Activated CD8-positive, alpha-beta T cell treated with anti-CD3 and anti-CD28 coated beads for 36 hours (primary cell): ENCODE results near the gene KLHL28. TPM values are rescaled to one million over a fixed set of nuclear protein-coding genes. Genes with fewer than 3 reads are reported as not detected.
A peak's percentile ranks its signal among the peaks of the same experiment; 100 is the strongest.

Source experiments
- ATAC-seq: fragments of 200-7000 bp; cut with Tn5 transposase; one replicate; pipeline ENCODE4 v1.10.0; 2021; ENCODE audit warnings: mild to moderate bottlenecking, moderate library complexity
- CTCF ChIA-PET: fragments of 350-600 bp; sonication (Branson Sonifier 250); formaldehyde crosslinking; loops from one replicate; lab custom pipeline; 2021; ENCODE audit warnings: antibody characterized with exemption; lab: Charles Lee
- POLR2A ChIA-PET: fragments of 350-600 bp; sonication (Branson Sonifier 250); formaldehyde crosslinking; loops from one replicate; lab custom pipeline; 2021; ENCODE audit warnings: antibody characterized with exemption; lab: Charles Lee
- DNase-seq: peaks from one replicate; pipeline ENCODE4 v3.0.0-alpha.2; 2020
- H3K27ac Mint-ChIP-seq: one replicate; pipeline ENCODE4 v1.8.0; 2021; ENCODE audit warnings: mild to moderate bottlenecking, mixed read lengths
- H3K27me3 Mint-ChIP-seq: one replicate; pipeline ENCODE4 v1.8.0; 2021; ENCODE audit warnings: mixed read lengths
- H3K36me3 Mint-ChIP-seq: one replicate; pipeline ENCODE4 v1.8.0; 2021; ENCODE audit warnings: low read depth, mixed read lengths
- H3K4me1 Mint-ChIP-seq: one replicate; pipeline ENCODE4 v1.8.0; 2021; ENCODE audit warnings: low read depth, mixed read lengths
- H3K4me3 Mint-ChIP-seq: one replicate; pipeline ENCODE4 v1.8.0; 2021; ENCODE audit warnings: mild to moderate bottlenecking, moderate library complexity, mixed read lengths
- H3K9me3 Mint-ChIP-seq: one replicate; pipeline ENCODE4 v1.8.0; 2021; ENCODE audit warnings: mixed read lengths
- intact Hi-C: fragments of 100-400 bp; cut with micrococcal nuclease; formaldehyde crosslinking; loops from one replicate; pipeline ENCODE4 v1.10.0; 2022
- total RNA-seq, 2 experiments: library from RNA; stranded (reverse); gene quantifications; one replicate each; pipeline ENCODE4 v1.2.3, GENCODE V29; 2021
- TF ChIP-seq, protein P1 (sequence below): fragments of 200-600 bp; IDR thresholded peaks from one replicate; pipeline ENCODE4 v1.8.0; 2022; ENCODE audit warnings: antibody characterized with exemption, mild to moderate bottlenecking

Gene KLHL28
- total RNA-seq, 2 experiments from 2014 or later = 10.9 to 11.1 TPM

DNA sequence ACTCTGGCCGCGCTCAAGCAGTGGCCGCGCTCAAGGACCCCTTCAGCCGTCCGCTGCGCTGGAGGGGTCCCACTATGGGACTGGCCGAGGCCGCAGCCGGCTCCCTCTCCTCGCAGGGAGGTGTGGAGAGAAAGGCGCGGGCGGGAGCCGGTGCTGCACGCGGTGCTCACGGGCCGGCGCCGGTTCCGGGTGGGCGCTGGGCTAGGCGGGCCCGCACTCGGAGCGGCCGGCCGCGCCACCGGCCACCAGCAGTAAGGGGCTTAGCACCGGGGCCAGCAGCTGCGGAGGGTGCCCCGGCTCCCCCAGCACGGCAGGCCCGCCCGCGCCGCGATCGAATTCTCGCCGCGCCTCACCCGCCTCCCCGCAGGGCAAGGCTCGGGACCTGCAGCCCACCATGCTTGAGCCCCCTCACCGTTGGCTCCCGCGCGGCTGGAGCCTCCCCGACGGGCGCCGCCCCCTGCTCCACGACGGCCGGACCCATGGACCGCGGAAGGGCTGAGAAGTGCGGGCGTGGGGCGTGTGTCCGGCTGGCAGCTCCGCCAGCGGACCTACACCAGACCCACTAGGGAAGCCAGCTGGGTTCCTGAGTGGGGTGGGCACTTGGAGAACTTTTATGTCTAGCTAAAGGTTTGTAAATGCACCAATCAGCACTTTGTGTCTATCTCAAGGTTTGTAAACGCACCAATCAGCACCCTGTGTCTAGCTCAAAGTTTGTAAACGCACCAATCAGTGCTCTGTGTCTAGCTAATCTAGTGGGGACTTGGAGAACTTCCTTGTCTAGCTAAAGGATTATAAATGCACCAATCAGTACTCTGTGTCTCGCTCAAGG is 49.5 kb downstream of the KLHL28 start:
- intact Hi-C loops = no loop called here
- ChIA-PET POLR2A (interaction anchor here (0.7 to 1.1 kb wide), 2 partner anchors 9 to 32 kb away, joined by 3 read pairs; no protein-coding TSS in a partner anchor), CTCF (interaction anchor here (0.6 to 2.2 kb wide), 3 partner anchors 30 to 357 kb away, joined by 4 to 14 read pairs (median 4); no protein-coding TSS in a partner anchor)
- H3K4me1 Mint-ChIP-seq = peaks cover 6% of the 10 kb centered on the region
- TF ChIP-seq, protein P1, sequence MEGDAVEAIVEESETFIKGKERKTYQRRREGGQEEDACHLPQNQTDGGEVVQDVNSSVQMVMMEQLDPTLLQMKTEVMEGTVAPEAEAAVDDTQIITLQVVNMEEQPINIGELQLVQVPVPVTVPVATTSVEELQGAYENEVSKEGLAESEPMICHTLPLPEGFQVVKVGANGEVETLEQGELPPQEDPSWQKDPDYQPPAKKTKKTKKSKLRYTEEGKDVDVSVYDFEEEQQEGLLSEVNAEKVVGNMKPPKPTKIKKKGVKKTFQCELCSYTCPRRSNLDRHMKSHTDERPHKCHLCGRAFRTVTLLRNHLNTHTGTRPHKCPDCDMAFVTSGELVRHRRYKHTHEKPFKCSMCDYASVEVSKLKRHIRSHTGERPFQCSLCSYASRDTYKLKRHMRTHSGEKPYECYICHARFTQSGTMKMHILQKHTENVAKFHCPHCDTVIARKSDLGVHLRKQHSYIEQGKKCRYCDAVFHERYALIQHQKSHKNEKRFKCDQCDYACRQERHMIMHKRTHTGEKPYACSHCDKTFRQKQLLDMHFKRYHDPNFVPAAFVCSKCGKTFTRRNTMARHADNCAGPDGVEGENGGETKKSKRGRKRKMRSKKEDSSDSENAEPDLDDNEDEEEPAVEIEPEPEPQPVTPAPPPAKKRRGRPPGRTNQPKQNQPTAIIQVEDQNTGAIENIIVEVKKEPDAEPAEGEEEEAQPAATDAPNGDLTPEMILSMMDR = no peak
- peak overlapping the region; percentile 21 for H3K4me3 Mint-ChIP-seq
- H3K36me3 Mint-ChIP-seq = peaks cover 5% of the 10 kb centered on the region
- no peak for DNase-seq
- H3K9me3 Mint-ChIP-seq = peaks cover 5% of the 10 kb centered on the region
- H3K27ac Mint-ChIP-seq = no peak overlapping the region
- H3K27me3 Mint-ChIP-seq = peaks cover 26% of the 10 kb centered on the region
- peak; percentile 42 for ATAC-seq

DNA sequence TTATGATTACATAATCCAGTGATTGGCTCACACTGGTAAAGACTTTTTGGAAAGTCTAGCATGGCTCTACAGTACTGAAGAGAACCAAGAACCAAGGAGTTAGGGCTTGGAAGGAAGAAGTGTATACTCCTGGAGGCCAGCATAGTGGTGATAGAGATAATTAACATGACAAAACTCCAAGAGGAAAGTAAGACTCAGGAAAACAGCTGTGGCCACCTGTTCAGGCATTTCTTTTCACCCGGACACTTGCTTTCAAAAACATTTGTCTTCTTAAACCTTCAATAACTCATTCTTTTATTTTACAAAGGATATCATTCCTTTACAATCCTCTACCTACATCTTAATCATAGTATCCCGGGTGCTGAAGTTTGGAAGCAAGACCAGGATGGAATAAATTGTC is 50.9 kb downstream of the KLHL28 start:
- DNase-seq = no peak
- peaks cover 26% of the 10 kb centered on the region for H3K27me3 Mint-ChIP-seq
- H3K27ac Mint-ChIP-seq = no peak overlapping the region
- ATAC-seq = no peak
- H3K4me1 Mint-ChIP-seq = peaks cover 6% of the 10 kb centered on the region
- peaks cover 5% of the 10 kb centered on the region for H3K9me3 Mint-ChIP-seq
- H3K36me3 Mint-ChIP-seq = peaks cover 5% of the 10 kb centered on the region
- ChIA-PET POLR2A (interaction anchor here (0.6 kb wide), 1 partner anchor 172 kb away, joined by 4 read pairs; no protein-coding TSS in a partner anchor), CTCF (no interaction called here)
- intact Hi-C loops = no loop called here
- H3K4me3 Mint-ChIP-seq = no peak overlapping the region
- TF ChIP-seq, protein P1 = no peak

DNA sequence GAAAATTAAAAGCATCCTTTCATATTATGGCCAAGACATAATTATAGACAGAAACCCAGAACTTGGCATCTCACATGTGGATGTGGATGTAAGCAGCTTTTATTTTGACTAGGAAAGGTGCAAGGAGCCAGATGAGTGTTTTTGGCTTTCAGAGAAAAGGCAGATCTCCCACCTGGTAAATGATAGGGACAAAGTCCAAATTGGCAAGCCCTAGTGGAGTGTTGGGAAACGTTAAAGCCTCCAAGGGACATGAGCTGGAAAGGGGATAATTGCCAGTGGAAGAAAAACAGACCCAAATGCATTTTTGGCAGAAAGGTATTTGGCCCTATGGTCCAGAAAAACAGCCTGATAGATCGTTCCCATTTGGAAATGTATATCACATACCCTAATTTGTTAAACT is 60.1 kb downstream of the KLHL28 start:
- ChIA-PET CTCF (interaction anchor here (1.4 kb wide), 1 partner anchor 9 kb away, joined by 3 read pairs; no protein-coding TSS in a partner anchor), POLR2A (no interaction called here)
- H3K4me3 Mint-ChIP-seq = no peak overlapping the region
- no peaks in the 10 kb centered on the region for H3K27me3 Mint-ChIP-seq
- TF ChIP-seq, protein P1 = no peak
- intact Hi-C loops = no loop called here
- no peaks in the 10 kb centered on the region for H3K36me3 Mint-ChIP-seq
- DNase-seq (no peak), ATAC-seq (no peak)
- peaks cover 11% of the 10 kb centered on the region for H3K4me1 Mint-ChIP-seq
- H3K27ac Mint-ChIP-seq = no peak overlapping the region
- H3K9me3 Mint-ChIP-seq = no peaks in the 10 kb centered on the region

DNA sequence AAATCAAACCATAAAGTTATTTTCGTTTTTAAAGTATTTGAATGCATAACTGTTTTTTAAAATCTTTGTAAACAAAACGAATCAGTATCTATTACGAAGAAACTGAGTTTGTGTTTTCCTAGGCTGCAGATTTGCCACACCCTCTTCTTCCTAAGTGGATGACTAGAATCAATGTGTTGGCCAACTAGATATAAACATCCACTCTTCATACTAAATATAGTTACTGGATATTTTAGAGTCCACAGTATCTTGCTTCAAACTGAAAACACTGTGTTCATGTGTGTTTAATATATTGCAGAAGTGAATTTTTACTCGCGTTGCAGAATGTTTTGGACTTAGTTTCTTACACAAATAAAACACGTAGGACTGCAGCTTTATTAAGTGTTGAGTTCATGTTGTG is 63.2 kb downstream of the KLHL28 start:
- DNase-seq (no peak), ATAC-seq (no peak)
- TF ChIP-seq, protein P1 = no peak
- Mint-ChIP-seq H3K4me1 (peaks cover 11% of the 10 kb centered on the region), H3K36me3 (no peaks in the 10 kb centered on the region), H3K27ac (no peak overlapping the region), H3K9me3 (peaks cover 3% of the 10 kb centered on the region), H3K4me3 (peak overlapping the region; percentile 82), H3K27me3 (no peaks in the 10 kb centered on the region)
- ChIA-PET POLR2A (no interaction called here), CTCF (no interaction called here)
- intact Hi-C loops = loop anchor here (5.0 to 10.0 kb wide), 3 partner anchors 186 to 356 kb away; partner anchors contain the start of genes FKBP3, MIS18BP1 and PRPF39

DNA sequence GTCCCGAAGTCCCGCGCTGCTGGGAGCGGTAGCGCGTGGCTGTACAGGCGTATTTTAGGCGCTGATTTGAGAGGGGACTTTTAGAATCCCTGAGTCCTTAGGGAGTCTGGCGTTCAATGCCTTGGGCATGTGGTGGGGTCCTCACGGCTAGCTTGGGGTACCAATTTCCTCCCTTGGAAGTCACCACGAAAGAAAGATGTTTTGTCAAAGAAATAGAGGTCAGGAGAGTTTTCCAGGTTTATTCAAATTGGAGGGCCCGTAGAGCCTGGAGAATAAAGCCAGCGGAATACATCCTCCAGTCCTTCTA is 63.9 kb downstream of the KLHL28 start:
- DNase-seq = no peak
- ATAC-seq = no peak
- POLR2A ChIA-PET = no interaction called here
- TF ChIP-seq, protein P1 = no peak
- Mint-ChIP-seq H3K4me1 (peaks cover 11% of the 10 kb centered on the region), H3K27me3 (no peaks in the 10 kb centered on the region), H3K9me3 (peaks cover 3% of the 10 kb centered on the region), H3K27ac (peak overlapping the region; percentile 32), H3K4me3 (peak overlapping the region; percentile 82), H3K36me3 (no peaks in the 10 kb centered on the region)
- intact Hi-C loops = loop anchor here (2.0 to 10.0 kb wide), 4 partner anchors 63 to 357 kb away; partner anchors contain the start of genes FKBP3, KLHL28, MIS18BP1 and PRPF39
- CTCF ChIA-PET = interaction anchor here (1.2 kb wide), 1 partner anchor 371 kb away, joined by 4 read pairs; no protein-coding TSS in a partner anchor
